K562 (cell line): ENCODE data around the gene ODR4. TPM values are rescaled to one million over a fixed set of nuclear protein-coding genes. Genes with fewer than 3 reads are reported as not detected.
A peak's percentile ranks its signal among the peaks of the same experiment; 100 is the strongest.

Source experiments
- ATAC-seq: fragments of 200-7000 bp; cut with Tn5 transposase; 3 replicates; pipeline ENCODE4 v1.9.1; 2020; ENCODE audit warnings: moderate library complexity
- BruUV-seq: library from RNA; stranded (reverse); fragments of 400-500 nt; replicated peaks from 2 replicates; lab custom pipeline; 2021; lab: Mats Ljungman, UMichigan
- CTCF ChIA-PET: fragments of 300-600 bp; formaldehyde crosslinking; extraction: SDS; loops from one replicate; lab custom pipeline; 2021; ENCODE audit warnings: low intra/inter-chr PET ratio; lab: Yijun Ruan, JAX
- POLR2A ChIA-PET: fragments of 300-600, 350-650 bp; sonication (Branson Sonifier 250); formaldehyde crosslinking; extraction: SDS; loops from one replicate; lab custom pipeline; 2021; ENCODE audit warnings: antibody characterized with exemption, inconsistent platforms; lab: Yijun Ruan, JAX
- DNase-seq, 4 experiments: peaks; one replicate each; pipeline versions ENCODE4 v3.0.0 to v3.0.0-alpha.2; 2011 to 2018; ENCODE audit warnings: low spot score in 3 of 4, mixed read lengths in 3 of 4; ENCODE audit errors: extremely low read depth in 1 of 4
- FAIRE-seq: peaks from 2 replicates; lab custom pipeline; 2011; peaks lifted over from hg19 to GRCh38; lab: Jason Lieb, UNC
- H2AFZ ChIP-seq: 2 replicates; pipeline ENCODE4 v1.6.0; 2011; ENCODE audit warnings: low read depth, low read length, control low read depth, inconsistent platforms
- H3K27ac ChIP-seq: fragments of 200-600 bp; 3 replicates; pipeline ENCODE4 v1.8.0; 2011; ENCODE audit warnings: low read depth, mild to moderate bottlenecking, control low read depth, inconsistent platforms, low read length, moderate library complexity, mixed read lengths; ENCODE audit errors: extremely low read depth
- H3K27me3 ChIP-seq, 2 experiments: fragments of 300-600 bp in 1 of 2; 2 replicates in 1 of 2; 3 replicates in 1 of 2; pipeline versions ENCODE4 v1.6.0 to v1.8.0; 2011; ENCODE audit warnings: inconsistent platforms in 2 of 2, low read length in 2 of 2, mild to moderate bottlenecking in 1 of 2, mixed read lengths in 1 of 2, moderate library complexity in 1 of 2; ENCODE audit not compliant: control insufficient read depth in 2 of 2, insufficient read depth in 2 of 2
- H3K36me3 ChIP-seq: fragments of 300-600 bp; 3 replicates; pipeline ENCODE4 v1.8.0; 2011; ENCODE audit warnings: mild to moderate bottlenecking, low read length, inconsistent platforms; ENCODE audit not compliant: control insufficient read depth, insufficient read depth
- H3K4me1 ChIP-seq, 2 experiments: fragments of 200-600 bp in 1 of 2; replicated peaks in 1 of 2; 2 replicates in 1 of 2; 3 replicates in 1 of 2; pipeline versions ENCODE4 v1.5.1 to v1.8.0; 2011; ENCODE audit warnings: inconsistent platforms in 2 of 2, low read length in 2 of 2, mild to moderate bottlenecking in 1 of 2, mixed read lengths in 1 of 2, moderate library complexity in 1 of 2; ENCODE audit not compliant: control insufficient read depth in 2 of 2, insufficient read depth in 2 of 2
- H3K4me2 ChIP-seq: 2 replicates; pipeline ENCODE4 v1.6.1; 2011; ENCODE audit warnings: low read length, control low read depth, inconsistent platforms, mixed read lengths; ENCODE audit not compliant: insufficient read depth
- H3K4me3 ChIP-seq: fragments of 200-600 bp; sonication (generic), shearing (Covaris generic); 2 replicates; pipeline ENCODE4 v1.5.1; 2016; ENCODE audit warnings: control low read depth, inconsistent platforms
- H3K79me2 ChIP-seq: fragments of 200-600 bp; 3 replicates; pipeline ENCODE4 v1.8.0; 2011; ENCODE audit warnings: low read length, inconsistent platforms; ENCODE audit not compliant: control insufficient read depth, insufficient read depth
- H3K9ac ChIP-seq, 2 experiments: 2 replicates each; pipeline versions ENCODE4 v1.6.0 to v1.6.1; 2011; ENCODE audit warnings: low read depth in 2 of 2, low read length in 2 of 2, control low read depth in 1 of 2, inconsistent platforms in 1 of 2, mild to moderate bottlenecking in 1 of 2, mixed read lengths in 1 of 2; ENCODE audit not compliant: insufficient read depth in 1 of 2
- H3K9me1 ChIP-seq: one replicate; pipeline ENCODE4 v1.6.0; 2011; ENCODE audit warnings: inconsistent platforms, mild to moderate bottlenecking, low read length, moderate library complexity; ENCODE audit not compliant: control insufficient read depth, insufficient read depth
- H3K9me3 ChIP-seq: replicated peaks from 2 replicates; pipeline ENCODE4 v1.5.1; 2011; ENCODE audit warnings: low read depth, low read length, inconsistent platforms; ENCODE audit not compliant: control insufficient read depth, insufficient read depth
- H4K20me1 ChIP-seq: replicated peaks from 2 replicates; pipeline ENCODE4 v1.6.1; 2011; ENCODE audit warnings: low read length, inconsistent platforms, mixed read lengths; ENCODE audit not compliant: control insufficient read depth, insufficient read depth
- BRCA1 ChIP-seq, 2 experiments: fragments of 450-650 bp in 1 of 2; sonication (generic) in 1 of 2; formaldehyde crosslinking in 1 of 2; IDR thresholded peaks; 2 replicates each; pipeline versions ENCODE4 v1.5.0 to v1.6.1; 2017 to 2020; ENCODE audit warnings: mild to moderate bottlenecking in 1 of 2, missing genetic modification reagents in 1 of 2
- EZH2 ChIP-seq: IDR thresholded peaks from 2 replicates; pipeline ENCODE4 v1.6.1; 2012; ENCODE audit warnings: low read depth, mild to moderate bottlenecking, inconsistent platforms, low read length, borderline replicate concordance
- HCFC1 ChIP-seq: IDR thresholded peaks from 2 replicates; pipeline ENCODE4 v1.6.1; 2012; ENCODE audit warnings: low read depth, low read length, improper control_type of control experiment
- HDAC2 ChIP-seq: fragments of 450-650 bp; IDR thresholded peaks from 2 replicates; pipeline ENCODE4 v1.6.1; 2016; ENCODE audit warnings: mild to moderate bottlenecking
- KLF16 ChIP-seq: IDR thresholded peaks from 2 replicates; pipeline ENCODE4 v1.6.1; 2016; ENCODE audit warnings: antibody characterized with exemption
- NUFIP1 ChIP-seq: fragments of 450-650 bp; IDR thresholded peaks from 2 replicates; pipeline ENCODE4 v1.6.1; 2018; ENCODE audit not compliant: partially characterized antibody
- RAD51 ChIP-seq: fragments of 450-650 bp; IDR thresholded peaks from 2 replicates; pipeline ENCODE4 v1.7.1; 2016; ENCODE audit warnings: low read depth, mild to moderate bottlenecking, borderline replicate concordance
- TAF9B ChIP-seq: fragments of 450-650 bp; IDR thresholded peaks from 2 replicates; pipeline ENCODE4 v1.6.1; 2018; ENCODE audit warnings: mild to moderate bottlenecking; ENCODE audit not compliant: partially characterized antibody
- TEAD1 ChIP-seq, 2 experiments: fragments of 450-650 bp in 1 of 2; sonication (generic) in 1 of 2; formaldehyde crosslinking; IDR thresholded peaks; 2 replicates each; pipeline versions ENCODE4 v1.4.0 to v1.8.0; 2020 to 2022; ENCODE audit warnings: mild to moderate bottlenecking in 2 of 2, missing genetic modification reagents in 1 of 2
- ZSCAN32 ChIP-seq: fragments of 450-650 bp; formaldehyde crosslinking; IDR thresholded peaks from 2 replicates; pipeline ENCODE4 v1.4.0; 2020; ENCODE audit warnings: mild to moderate bottlenecking, moderate library complexity
- ZZZ3 ChIP-seq: fragments of 450-650 bp; IDR thresholded peaks from 2 replicates; pipeline ENCODE4 v1.6.1; 2016; ENCODE audit warnings: antibody characterized with exemption, mild to moderate bottlenecking, moderate library complexity
- WGBS: fragments of 100-300 bp; shearing (Covaris generic); methylation state at CpG from one replicate; pipeline ENCODE4 v1.1.6; 2016; ENCODE audit warnings: low coverage, mixed read lengths; ENCODE audit not compliant: insufficient coverage; ENCODE audit errors: missing lambda C conversion rate; 5-methylcytosine and 5-hydroxymethylcytosine counted together
- in situ Hi-C: fragments of 300-500 bp; cut with MboI; formaldehyde crosslinking; loops from 4 replicates; pipeline ENCODE4 v1.15.0; 2018; ENCODE audit warnings: inconsistent platforms, mixed read lengths
- intact Hi-C: fragments of 100-400 bp; cut with micrococcal nuclease; formaldehyde crosslinking; loops from 2 replicates; pipeline ENCODE4 v1.14.2; 2022
- polyA plus RNA-seq, 8 experiments: library from polyadenylated mRNA; depleted of rRNA in 4 of 8; stranded (reverse) in 5 of 8; unstranded in 3 of 8; fragments of >200 nt; fragmentation: Nextera tagmentation in 2 of 8; fragmentation: Illumina TruSeq in 1 of 8; extraction: Ambion mirVana in 2 of 8; extraction: Trizol in 1 of 8; gene quantifications; 2 replicates each; pipeline versions ENCODE4 v1.2.1 to v1.2.3, GENCODE V29; 2011 to 2014; ENCODE audit warnings: inconsistent platforms in 1 of 8, missing spikeins in 1 of 8
- total RNA-seq, 7 experiments: library from RNA; depleted of rRNA in 6 of 7; stranded (reverse); fragments of >200 nt in 6 of 7; fragmentation: Illumina TruSeq in 2 of 7; extraction: Trizol in 2 of 7; gene quantifications; 2 replicates each; pipeline versions ENCODE4 v1.2.1 to v1.2.3, GENCODE V29; 2011 to 2021; ENCODE audit warnings: low replicate concordance in 1 of 7
- TF ChIP-seq, protein P1 (sequence below): fragments of 450-650 bp; IDR thresholded peaks from 2 replicates; pipeline ENCODE4 v1.6.1; 2016; ENCODE audit warnings: low read depth
- TF ChIP-seq, protein P2 (sequence below): fragments of 250-450 bp; sonication (Bioruptor Pico); IDR thresholded peaks from 2 replicates; pipeline ENCODE4 v1.5.0; 2021; ENCODE audit warnings: mild to moderate bottlenecking, moderate library complexity

Gene ODR4
- total and polyA plus RNA-seq, 9 of the 15 experiments (the other 6 are each of a cell fraction or from before 2014, with no cell fraction given) = 23.1 to 63.9 (median 44.1) TPM

DNA sequence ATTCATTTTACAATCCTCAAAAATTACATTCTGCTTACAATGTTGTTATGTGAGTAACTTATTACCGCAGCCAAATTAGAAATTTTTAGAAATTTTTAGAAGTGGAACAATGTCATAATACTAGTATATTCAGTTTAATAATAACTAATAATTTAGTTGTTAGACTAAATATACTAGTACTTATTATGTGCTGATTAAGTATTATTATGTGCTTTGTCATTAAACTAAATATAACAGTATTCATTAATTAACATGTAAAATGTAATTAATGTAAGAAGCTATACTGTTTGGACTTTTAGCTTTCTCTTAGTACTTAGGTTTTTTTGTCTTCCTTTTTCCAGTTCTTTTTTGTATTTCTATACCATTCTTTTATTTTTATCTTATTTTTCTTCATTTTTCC, 15.3 kb downstream of the ODR4 start:
- CTCF ChIA-PET = no interaction called here
- no peak for FAIRE-seq
- TF ChIP-seq, protein P1, sequence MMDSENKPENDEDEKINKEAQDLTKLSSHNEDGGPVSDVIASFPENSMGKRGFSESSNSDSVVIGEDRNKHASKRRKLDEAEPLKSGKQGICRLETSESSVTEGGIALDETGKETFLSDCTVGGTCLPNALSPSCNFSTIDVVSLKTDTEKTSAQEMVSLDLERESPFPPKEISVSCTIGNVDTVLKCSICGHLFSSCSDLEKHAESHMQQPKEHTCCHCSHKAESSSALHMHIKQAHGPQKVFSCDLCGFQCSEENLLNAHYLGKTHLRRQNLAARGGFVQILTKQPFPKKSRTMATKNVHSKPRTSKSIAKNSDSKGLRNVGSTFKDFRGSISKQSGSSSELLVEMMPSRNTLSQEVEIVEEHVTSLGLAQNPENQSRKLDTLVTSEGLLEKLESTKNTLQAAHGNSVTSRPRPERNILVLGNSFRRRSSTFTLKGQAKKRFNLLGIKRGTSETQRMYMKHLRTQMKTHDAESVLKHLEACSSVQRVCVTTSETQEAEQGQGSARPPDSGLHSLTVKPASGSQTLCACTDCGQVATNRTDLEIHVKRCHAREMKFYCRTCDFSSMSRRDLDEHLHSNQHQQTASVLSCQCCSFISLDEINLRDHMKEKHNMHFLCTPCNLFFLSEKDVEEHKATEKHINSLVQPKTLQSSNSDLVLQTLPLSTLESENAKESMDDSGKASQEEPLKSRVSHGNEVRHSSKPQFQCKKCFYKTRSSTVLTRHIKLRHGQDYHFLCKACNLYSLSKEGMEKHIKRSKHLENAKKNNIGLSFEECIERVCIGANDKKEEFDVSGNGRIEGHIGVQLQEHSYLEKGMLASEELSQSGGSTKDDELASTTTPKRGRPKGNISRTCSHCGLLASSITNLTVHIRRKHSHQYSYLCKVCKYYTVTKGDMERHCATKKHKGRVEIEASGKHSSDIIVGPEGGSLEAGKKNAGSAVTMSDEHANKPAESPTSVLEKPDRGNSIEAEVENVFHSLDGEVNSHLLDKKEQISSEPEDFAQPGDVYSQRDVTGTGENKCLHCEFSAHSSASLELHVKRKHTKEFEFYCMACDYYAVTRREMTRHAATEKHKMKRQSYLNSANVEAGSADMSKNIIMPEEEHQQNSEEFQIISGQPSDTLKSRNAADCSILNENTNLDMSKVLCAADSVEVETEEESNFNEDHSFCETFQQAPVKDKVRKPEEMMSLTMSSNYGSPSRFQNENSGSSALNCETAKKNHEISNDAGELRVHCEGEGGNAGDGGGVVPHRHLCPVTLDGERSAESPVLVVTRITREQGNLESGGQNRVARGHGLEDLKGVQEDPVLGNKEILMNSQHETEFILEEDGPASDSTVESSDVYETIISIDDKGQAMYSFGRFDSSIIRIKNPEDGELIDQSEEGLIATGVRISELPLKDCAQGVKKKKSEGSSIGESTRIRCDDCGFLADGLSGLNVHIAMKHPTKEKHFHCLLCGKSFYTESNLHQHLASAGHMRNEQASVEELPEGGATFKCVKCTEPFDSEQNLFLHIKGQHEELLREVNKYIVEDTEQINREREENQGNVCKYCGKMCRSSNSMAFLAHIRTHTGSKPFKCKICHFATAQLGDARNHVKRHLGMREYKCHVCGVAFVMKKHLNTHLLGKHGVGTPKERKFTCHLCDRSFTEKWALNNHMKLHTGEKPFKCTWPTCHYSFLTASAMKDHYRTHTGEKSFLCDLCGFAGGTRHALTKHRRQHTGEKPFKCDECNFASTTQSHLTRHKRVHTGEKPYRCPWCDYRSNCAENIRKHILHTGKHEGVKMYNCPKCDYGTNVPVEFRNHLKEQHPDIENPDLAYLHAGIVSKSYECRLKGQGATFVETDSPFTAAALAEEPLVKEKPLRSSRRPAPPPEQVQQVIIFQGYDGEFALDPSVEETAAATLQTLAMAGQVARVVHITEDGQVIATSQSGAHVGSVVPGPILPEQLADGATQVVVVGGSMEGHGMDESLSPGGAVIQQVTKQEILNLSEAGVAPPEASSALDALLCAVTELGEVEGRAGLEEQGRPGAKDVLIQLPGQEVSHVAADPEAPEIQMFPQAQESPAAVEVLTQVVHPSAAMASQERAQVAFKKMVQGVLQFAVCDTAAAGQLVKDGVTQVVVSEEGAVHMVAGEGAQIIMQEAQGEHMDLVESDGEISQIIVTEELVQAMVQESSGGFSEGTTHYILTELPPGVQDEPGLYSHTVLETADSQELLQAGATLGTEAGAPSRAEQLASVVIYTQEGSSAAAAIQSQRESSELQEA = 0 out of 2 replicates have a peak, but pooled peaks have one; percentile 22
- TF ChIP-seq HCFC1 = no peak
- no peak for TF ChIP-seq TAF9B
- no peak for TF ChIP-seq ZSCAN32 (CRISPR knock-in tag)
- TF ChIP-seq NUFIP1 = no peak
- no peak for TF ChIP-seq TEAD1 (CRISPR knock-in tag; IDR thresholded peaks at IDR 0.05)
- TF ChIP-seq BRCA1 (IDR thresholded peaks at IDR 0.05) = no peak
- TF ChIP-seq BRCA1 (CRISPR knock-in tag; IDR thresholded peaks at IDR 0.05) = no peak
- TF ChIP-seq RAD51 = no peak
- TF ChIP-seq EZH2 = no peak
- TF ChIP-seq HDAC2 = no peak
- TF ChIP-seq KLF16 = no peak
- 0 out of 2 replicates have a peak, but pooled peaks have one; percentile 26 for TF ChIP-seq ZZZ3
- TF ChIP-seq, protein P2, sequence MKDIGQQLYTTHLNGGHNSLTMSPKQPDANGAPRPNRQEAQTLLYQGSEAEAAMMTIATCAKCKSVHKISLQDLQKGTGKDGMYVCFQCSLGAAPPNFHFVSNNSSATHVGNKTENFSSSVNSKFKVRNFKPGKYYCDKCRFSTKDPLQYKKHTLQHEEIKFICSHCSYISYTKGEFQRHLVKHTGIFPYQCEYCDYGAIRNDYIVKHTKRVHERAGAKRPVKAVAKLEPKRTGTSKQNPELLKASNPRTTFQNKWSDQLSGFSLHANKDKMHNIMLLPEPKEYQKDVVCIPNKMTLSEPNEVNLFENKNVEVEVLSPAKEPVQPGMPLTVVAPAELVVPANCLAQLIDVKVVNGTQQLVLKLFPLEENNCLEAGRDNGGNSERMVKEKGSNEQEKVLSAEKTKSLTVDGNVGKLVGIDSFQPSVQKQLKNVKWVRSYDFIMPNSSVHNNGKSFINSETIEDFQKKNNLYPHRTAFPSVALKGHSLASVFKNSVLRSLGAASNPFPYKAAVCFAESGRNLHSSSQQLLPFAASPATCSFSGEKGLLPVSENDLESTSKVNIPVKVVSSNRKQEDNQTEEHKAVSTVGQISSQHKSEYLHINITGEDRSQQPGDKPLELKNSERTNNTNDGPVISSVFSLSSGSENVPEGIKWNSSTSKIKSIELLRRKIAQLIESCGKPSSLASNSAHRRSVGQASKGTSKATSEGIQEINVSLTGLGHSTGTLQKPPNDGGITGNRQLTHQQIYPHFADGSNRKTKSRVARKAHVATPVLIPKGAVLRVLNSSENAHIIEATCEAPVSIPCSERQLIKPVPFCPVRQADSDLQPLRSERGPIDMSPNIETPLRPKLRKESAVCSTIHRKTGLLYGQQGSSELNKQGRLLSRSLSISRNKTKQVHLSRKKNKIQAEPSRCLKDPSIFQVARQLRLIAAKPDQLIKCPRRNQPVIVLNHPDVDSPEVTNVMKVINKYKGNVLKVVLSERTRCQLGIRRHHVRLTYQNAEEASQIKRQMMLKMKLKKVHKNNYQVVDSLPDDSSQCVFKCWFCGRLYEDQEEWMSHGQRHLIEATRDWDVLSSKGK (CRISPR knock-in tag) = no peak

More for the DNA sequence above, 15.3 kb downstream of the ODR4 start:
- 100% methylated on average over 1 of the region's 1 CpG for WGBS
- no peaks in the 10 kb centered on the region for H3K9me1 ChIP-seq
- intact Hi-C loops (no loop called here), in situ Hi-C loops (no loop called here)
- DNase-seq (no peak), ATAC-seq (no peak)
- POLR2A ChIA-PET = no interaction called here
- H3K27ac ChIP-seq = no peak overlapping the region
- no peak overlapping the region for H2AFZ ChIP-seq
- no peaks in the 10 kb centered on the region for H3K4me1 ChIP-seq
- H3K27me3 ChIP-seq = no peaks in the 10 kb centered on the region
- no peak overlapping the region for H3K9ac ChIP-seq
- H3K9me3 ChIP-seq = no peaks in the 10 kb centered on the region
- no peaks in the 10 kb centered on the region for H4K20me1 ChIP-seq
- no peak overlapping the region for H3K4me2 ChIP-seq
- peaks cover 88% of the 10 kb centered on the region for H3K36me3 ChIP-seq
- BruUV-seq = no TSS peak
- no peaks in the 10 kb centered on the region for H3K79me2 ChIP-seq
- no peak overlapping the region for H3K4me3 ChIP-seq
